ENCODE data around the gene ZNF787.

The ZNF787 gene

DNA sequence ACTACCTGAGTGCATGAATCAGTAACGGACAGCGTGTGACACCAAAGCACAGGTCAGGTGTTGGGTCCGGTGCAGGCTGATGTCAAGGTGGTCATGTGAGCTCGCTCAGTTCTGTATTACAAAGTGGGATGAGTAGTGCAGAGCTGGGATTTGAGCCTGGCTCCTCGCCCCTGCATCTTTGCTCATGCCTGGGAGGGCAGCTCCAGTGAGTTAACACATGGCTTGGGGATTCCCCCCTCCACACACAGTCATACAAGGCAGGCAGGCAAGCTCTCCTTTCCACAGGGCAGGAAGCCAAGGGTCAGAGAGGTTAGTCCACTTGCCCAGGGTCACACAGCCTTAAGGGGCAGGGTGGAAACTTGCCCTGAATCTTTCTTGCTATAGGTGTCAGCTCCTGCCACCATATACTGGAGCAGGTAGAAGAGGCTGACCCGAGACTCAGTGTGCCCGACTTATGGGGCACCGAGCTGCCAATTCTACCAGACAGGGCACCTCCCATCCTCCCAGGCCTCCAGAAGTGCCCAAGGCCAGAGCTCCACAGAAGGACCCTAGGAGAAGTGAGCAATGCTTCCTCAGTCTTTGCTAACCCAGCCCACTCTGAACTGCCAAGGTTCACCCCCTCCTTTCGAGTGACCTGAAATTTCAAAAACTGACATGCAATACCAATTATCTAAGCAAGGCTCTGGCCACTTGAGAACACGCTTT is 35.4 kb downstream of the ZNF787 start:
- DNase-seq = no peak

DNA sequence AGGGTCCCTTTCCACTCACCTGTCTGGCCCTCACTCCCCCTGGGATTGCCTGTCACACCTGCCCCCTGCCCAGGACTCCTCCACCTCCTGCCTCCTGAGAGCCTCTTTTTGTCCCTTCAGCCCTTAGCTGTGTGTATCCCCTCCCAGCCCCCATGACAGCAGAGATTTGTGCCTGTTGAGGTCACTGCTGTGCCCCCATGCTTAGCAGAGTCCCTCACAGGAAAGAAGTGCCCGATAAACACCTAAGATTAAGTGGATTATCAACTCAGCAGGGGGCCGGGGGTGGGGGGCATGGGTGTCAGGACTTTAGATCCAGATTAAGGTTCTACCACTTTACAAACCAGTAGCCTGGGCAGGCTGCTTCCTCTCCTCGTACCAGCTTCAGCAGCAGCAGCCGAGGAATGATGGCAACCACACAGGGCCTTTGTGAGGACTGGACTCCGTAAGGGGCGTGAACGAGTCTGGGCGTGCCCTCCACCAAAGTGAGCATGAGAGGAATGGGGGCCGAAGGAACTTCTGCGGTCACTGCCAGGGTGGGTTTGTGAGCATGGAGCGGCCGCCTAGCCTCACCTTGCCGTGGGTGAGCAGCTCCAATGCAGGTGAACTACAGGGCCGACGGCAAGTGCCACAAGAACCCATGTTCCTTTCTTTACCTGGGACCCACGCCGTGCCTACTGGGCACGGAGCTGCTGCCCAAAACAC is 36.1 kb downstream of the ZNF787 start:
- no peak for DNase-seq

DNA sequence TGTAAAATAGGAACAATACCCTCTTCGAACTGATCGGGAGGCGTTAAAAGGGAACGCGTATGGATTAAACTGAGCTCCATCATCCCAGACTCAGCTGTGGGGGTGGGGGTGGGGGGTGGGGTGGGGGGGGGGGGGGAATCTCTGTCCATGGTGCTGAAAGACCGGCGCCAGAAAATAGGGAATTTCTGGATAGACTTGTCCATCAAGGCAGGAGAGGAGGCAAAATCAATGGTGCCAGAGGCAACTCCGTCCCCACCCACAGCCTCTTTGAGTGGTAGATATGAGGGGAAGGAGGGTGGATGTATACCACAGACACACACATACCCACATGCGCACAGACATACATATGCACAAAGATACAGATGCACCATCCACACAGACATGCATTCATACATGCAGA is 37.4 kb downstream of the ZNF787 start:
- DNase-seq = no peak

DNA sequence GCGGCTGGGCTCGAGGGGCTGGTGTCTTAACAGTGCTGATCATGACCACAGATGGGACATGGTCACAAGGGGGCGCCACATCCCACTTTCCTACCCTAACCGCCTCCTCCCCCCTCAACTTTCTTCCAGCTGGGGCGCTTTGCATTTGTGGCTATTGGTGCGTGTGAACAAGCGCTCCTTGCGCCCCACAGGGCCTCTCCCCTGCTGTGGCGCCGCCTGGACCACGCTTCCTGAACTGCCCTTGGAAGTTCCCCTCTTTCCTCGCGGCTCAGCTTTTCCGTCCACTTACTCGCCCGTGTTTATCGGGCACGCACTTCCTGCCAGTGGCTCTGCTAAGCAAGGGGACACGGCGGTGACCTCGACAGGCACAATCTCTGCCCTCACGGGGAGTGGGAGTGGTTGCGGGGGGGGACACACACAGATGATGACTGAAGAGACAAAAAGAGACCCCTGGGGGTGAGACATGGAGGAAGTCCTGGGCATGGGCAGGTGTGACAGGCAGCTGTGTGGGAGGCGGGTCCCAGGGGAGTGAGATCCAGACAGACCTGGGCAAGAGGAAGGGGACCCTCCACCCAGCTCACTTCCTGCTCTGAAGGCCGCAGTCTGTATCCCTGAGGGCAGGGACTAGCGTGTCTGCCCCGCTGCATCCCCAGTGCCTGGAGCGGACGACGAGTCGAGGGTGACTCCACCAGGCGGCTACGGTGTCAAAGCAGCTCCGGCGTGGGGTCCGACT is 40.3 kb downstream of the ZNF787 start:
- peak; percentile 72 for DNase-seq

DNA sequence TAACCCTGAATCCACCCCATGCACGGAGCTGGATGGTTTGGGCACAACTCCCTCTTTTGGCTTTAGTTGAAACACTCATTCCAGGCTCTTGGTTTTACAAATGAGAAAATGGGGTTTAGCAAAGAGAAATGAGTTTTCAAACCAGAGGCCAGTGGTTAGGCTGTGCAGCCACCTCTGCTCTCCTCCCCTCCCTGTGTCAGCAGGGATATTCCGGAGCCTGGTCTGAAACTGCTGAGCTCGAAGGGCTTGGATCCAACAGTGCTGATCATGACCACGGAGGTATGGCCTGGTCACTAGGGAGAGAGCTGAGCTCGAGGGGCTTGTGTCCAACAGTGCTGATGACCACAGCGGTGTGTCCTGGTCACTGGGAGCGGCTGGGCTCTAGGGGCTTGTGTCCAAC is 41.5 kb downstream of the ZNF787 start:
- no peak for DNase-seq

DNA sequence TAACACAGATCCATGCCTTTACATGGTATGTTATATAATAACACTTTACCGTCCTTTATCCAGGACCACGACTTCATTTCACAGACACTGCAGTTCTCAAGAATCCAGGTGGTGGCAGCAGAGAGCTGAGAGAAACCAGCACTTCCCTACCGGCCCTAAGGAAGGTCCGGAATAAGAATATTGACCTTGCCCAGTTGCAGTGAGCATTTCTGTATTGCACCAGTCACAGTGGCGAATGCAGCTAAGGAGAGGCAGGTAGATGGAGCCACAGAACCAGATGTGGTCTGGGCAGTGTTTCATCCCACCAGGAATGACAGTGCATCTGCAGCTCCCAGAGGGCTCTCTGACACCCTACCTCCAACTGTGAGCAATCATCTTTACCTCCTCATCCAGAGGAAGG is 44.6 kb downstream of the ZNF787 start:
- DNase-seq = peak; percentile 60

DNA sequence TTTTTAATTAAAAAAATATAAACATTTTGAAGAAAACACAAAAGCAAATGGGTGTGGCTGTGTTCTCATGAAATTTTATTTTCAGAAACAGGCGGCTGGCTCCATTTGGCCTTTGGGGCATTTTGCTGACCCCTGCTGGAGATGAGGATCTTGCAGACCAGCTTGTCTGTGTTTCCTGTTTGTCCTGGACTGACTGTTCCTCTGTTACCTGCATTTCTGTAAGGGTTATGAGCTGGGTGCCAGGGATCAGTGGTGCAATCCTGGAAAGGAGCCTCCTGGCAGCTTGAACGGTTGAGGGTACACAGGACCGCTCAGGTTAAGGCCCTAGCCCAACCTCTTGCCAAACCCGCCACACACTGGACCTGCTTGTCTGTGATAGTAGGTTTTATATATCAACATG is 49.9 kb downstream of the ZNF787 start:
- DNase-seq = no peak

DNA sequence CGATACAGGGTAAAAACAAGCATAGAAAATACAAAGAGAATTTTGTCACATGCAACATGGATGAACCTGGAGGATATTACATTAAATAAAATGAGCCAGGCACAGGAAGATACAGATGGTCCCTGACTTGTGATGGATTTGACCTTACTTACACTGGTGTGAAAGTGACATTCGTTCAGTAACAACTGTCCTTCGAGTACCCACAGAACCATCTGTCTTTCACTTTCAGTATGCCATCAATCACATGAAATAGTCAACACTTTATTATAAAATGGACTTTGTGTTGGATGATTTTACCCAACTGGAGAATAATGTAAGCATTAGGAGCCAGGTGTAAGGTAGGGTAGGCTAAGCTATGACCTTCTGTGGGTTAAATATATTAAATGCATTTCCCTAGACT is 51.5 kb downstream of the ZNF787 start:
- no peak for DNase-seq

DNA sequence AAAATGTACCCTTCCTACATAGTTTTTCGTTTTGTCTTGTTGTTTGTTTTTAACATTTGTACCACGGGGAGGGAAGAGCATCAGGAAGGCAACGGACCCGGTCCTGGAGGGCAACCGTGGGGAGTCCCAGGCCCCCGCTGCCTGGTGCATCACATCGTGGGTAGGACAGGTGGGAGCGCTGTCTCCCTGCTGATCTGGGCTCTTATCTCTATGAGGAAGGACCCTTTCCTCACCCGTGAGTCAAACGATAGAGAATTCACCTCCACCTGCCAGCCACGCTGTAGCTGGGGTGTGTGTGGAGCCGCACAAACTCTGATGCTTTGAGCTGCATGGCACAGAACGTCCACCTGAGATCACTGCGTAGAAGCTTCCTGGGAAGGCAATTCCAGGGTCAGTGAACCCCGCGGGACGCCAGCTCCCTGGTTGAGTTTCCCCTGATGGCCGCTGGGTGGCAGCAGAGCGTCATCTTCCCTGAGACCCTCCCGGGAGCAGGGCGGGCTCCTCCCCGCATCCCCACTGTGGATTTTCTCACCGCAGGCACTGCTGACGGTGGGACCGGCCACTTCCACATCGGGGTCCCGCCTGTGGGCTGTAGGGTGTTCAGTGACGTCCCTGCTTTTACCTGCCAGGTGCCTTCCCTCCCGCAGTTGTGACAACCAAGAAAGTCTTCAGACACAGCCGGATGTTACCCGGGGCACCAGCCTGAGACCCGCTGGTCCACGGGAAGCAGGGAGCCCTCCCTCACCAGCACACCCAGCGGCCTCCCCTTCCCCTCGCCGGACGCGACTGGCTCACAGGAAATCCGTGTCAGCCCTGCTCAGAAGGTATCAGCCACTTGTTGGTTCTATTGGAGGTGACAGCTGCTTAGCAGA is 54.7 kb downstream of the ZNF787 start:
- peak; percentile 72 for DNase-seq

DNA sequence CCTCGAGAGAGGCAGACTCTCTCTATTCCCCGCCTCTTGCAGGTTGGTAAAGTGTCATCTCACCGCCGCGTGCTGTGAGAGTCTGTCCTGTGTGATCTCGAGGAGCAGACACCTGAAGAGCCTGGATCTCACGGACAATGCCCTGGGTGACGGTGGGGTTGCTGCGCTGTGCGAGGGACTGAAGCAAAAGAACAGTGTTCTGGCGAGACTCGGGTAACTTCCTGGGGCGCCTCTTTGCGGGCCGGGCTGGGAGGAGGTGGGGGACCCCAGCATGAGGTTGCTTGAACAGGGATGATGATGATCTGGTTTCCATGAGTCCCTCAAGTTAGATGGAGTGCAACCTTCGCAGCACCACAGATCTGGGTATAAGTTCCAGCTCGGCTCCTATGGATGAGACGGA is 67.5 kb downstream of the ZNF787 start:
- no peak for DNase-seq
